Bronchial epithelial cell (primary cell): ENCODE results near the gene SLC9A9. TPM values are rescaled to one million over a fixed set of nuclear protein-coding genes. Genes with fewer than 3 reads are reported as not detected.

Experiments used
- DNase-seq: peaks from one replicate; pipeline ENCODE4 v3.0.0-alpha.2; 2010; ENCODE audit warnings: low read depth
- FAIRE-seq: peaks from 2 replicates; lab custom pipeline; 2011; peaks lifted over from hg19 to GRCh38; lab: Jason Lieb, UNC
- H3K27me3 ChIP-seq: 2 replicates; pipeline ENCODE4 v1.5.1; 2011; ENCODE audit warnings: low read length; ENCODE audit not compliant: control insufficient read depth, insufficient read depth
- H3K36me3 ChIP-seq: 2 replicates; pipeline ENCODE4 v1.5.1; 2011; ENCODE audit warnings: low read length; ENCODE audit not compliant: control insufficient read depth, insufficient read depth
- H3K4me3 ChIP-seq: 2 replicates; pipeline ENCODE4 v1.5.1; 2011; ENCODE audit warnings: mild to moderate bottlenecking, low read depth, low read length, control low read depth
- CTCF ChIP-seq: IDR thresholded peaks from 2 replicates; pipeline ENCODE4 v1.5.1; 2011; ENCODE audit warnings: mild to moderate bottlenecking, moderate library complexity, low read length, control low read depth, inconsistent platforms; ENCODE audit not compliant: insufficient read depth, severe bottlenecking
- total RNA-seq: library from RNA; depleted of rRNA; stranded (reverse); fragments of >200 nt; gene quantifications from 2 replicates; pipeline ENCODE4 v1.2.1, GENCODE V29; 2014

SLC9A9 gene
- total RNA-seq, 1 donor from 2014 or later, result 1.3 TPM

DNA sequence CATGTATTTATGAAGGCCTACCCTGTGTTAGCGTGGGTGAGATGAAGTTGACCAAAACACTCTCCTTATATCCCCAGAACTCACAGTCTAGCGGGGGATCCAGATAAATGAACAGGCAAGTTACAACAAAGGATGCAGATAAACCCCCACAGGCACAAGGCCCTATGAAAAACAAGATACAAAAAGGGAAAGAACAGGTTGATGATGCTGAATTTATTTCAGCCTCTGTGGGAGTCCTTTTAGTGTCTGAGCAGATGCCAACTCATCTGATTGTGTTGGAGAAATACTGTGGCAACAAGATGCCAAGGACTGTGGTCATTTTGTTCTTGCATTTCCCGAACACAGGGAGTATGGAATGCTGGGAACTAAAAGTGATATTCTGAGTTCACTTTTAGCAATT is 428.7 kb downstream of the SLC9A9 start:
- FAIRE-seq, result no peak
- DNase-seq, result no peak
- H3K27me3 ChIP-seq, result no peaks in the 10 kb centered on the region
- H3K4me3 ChIP-seq, result no peak overlapping the region
- TF ChIP-seq CTCF, result no peak
- no peaks in the 10 kb centered on the region for H3K36me3 ChIP-seq

- Histone ChIP-seq H3K36me3 (no peaks in the 10 kb centered on the region), H3K4me3 (no peak overlapping the region), H3K27me3 (no peaks in the 10 kb centered on the region)
- DNase-seq (no peak), FAIRE-seq (no peak)
- TF ChIP-seq CTCF, result no peak
Measured at GRCh38 chr3:143418391-143418790, 429.9 kb downstream of the SLC9A9 start.

DNA sequence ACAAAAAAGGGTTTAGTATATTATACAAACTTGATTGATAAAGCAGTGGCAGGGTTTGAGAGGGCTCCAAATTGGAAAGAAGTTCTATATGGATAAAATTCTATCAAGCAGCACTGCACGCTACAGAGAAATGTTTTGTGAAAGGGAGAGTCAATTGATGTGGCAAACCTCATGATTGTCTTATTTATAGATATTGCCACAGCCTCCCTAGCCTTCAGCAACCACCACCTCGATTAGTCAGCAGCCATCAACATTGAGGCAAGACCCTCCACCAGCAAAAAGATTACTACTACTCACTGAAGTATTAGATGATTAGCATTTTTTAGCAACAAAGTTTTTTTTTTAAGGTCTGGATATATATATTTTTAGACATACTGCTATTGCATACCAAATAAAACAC is 432.0 kb downstream of the SLC9A9 start:
- H3K4me3 ChIP-seq, result no peak overlapping the region
- H3K27me3 ChIP-seq, result no peaks in the 10 kb centered on the region
- FAIRE-seq, result no peak
- DNase-seq, result no peak
- no peak for TF ChIP-seq CTCF
- H3K36me3 ChIP-seq, result no peaks in the 10 kb centered on the region

DNA sequence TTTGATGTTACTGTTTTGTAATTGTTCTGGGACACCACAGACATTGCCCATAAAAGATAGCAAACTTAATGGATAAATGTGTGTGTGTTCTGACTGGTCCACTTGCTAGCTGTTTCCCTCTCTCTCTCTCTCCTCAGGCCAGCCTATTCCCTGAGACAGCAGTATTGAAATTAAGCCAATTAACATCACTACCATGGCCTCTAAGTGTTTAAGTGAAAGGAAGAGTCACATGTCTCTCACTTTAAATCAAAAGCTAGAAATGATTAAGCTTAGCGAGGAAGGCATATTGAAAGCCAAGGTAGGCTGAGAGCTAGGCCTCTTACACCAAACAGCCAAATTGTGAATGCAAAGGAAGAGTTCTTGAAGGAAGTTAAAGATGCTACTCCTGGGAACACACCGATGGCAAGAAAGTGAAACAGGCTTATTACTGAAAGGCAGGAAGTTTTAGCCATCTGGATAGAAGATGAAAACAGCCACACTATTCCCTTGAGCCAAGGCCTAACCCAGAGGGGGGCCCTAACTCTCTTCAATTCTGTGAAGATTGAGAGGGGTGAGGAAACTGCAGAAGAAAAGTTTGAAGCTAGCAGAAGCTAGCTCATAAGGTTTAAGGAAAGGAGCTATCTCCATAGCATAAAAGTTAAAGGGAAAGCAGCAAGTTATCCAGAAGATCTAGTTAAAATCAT is 433.6 kb downstream of the SLC9A9 start:
- no peak for DNase-seq
- Histone ChIP-seq H3K27me3 (no peaks in the 10 kb centered on the region), H3K36me3 (no peaks in the 10 kb centered on the region), H3K4me3 (no peak overlapping the region)
- FAIRE-seq, result no peak
- TF ChIP-seq CTCF, result no peak

DNA sequence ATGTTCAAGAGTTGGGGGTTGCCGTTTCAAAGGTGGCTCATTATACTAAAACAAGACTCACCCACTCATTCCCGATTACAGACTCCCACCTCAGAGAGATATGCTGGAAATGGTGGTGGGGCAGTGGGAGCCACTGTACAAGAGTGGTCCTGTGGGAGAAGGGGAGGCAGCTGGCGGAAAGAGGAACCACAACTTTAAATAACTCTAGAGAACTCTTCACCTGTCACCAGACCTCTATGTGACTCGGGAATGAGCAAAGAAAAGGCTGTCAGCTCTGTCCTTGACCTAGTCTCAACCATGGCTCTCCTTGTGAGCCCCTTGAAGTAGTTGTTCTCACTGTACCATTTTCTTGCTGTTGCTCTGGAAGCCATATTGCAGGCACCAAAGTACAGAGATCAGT is 434.9 kb downstream of the SLC9A9 start:
- no peak for TF ChIP-seq CTCF
- Histone ChIP-seq H3K27me3 (no peaks in the 10 kb centered on the region), H3K36me3 (no peaks in the 10 kb centered on the region), H3K4me3 (no peak overlapping the region)
- FAIRE-seq (peak; percentile 89), DNase-seq (no peak)

GRCh38 chr3:143412084-143412483 is 436.2 kb downstream of the SLC9A9 start:
- Histone ChIP-seq H3K27me3 (no peaks in the 10 kb centered on the region), H3K4me3 (no peak overlapping the region), H3K36me3 (no peaks in the 10 kb centered on the region)
- FAIRE-seq (no peak), DNase-seq (no peak)
- no peak for TF ChIP-seq CTCF
